Stimulated activated CD4-positive, alpha-beta T cell treated with anti-CD3 and anti-CD28 coated beads, Interleukin-2, amount 100 ng/mL, for 24 hours (primary cell): ENCODE data around the gene CDKL4.
A peak's percentile ranks its signal among the peaks of the same experiment; 100 is the strongest.
"Not testable (repeated sequence)": the region's sequence is repeated elsewhere in the genome, so short reads cannot be mapped to it uniquely, and the experiment has no call there.

Experiments
- DNase-seq, 2 donors: peaks; one replicate each; pipeline ENCODE4 v3.0.0-alpha.2; 2020

CDKL4 gene

GRCh38 chr2:39228413-39229209 lies 15.2 kb downstream of the CDKL4 start:
- no peak for DNase-seq

- peak; percentile 86 to 87 for DNase-seq
These were observed 15.9 kb downstream of the CDKL4 start for GRCh38 chr2:39227628-39228412.

- no peak for DNase-seq
These were observed 18.2 kb downstream of the CDKL4 start for GRCh38 chr2:39225567-39225966.

- DNase-seq, result no peak
These were observed 19.9 kb downstream of the CDKL4 start for GRCh38 chr2:39223909-39224308.

- DNase-seq, result no peak
These were observed 22.3 kb downstream of the CDKL4 start for GRCh38 chr2:39221459-39221858.

GRCh38 chr2:39220136-39220535 lies 23.6 kb downstream of the CDKL4 start:
- DNase-seq, result no peak

GRCh38 chr2:39218391-39218790 lies 25.4 kb downstream of the CDKL4 start:
- DNase-seq, result no peak

GRCh38 chr2:39217192-39217550 lies 26.6 kb downstream of the CDKL4 start:
- DNase-seq, result no peak

- DNase-seq, result peak; percentile 62 to 65
These were observed 27.2 kb downstream of the CDKL4 start for GRCh38 chr2:39216346-39217191.

- no peak for DNase-seq
These were observed 28.2 kb downstream of the CDKL4 start for GRCh38 chr2:39215545-39215944.

GRCh38 chr2:39213015-39213414 lies 30.8 kb downstream of the CDKL4 start:
- no peak for DNase-seq

GRCh38 chr2:39210846-39211245 lies 32.9 kb downstream of the CDKL4 start:
- no peak for DNase-seq

- no peak for DNase-seq
These were observed 40.4 kb downstream of the CDKL4 start for GRCh38 chr2:39203382-39203781.

- no peak for DNase-seq
These were observed 41.0 kb downstream of the CDKL4 start for GRCh38 chr2:39202639-39203369.

GRCh38 chr2:39197003-39197402 lies 46.8 kb downstream of the CDKL4 start:
- DNase-seq, result not testable (repeated sequence)

- DNase-seq, result no peak
These were observed 49.1 kb downstream of the CDKL4 start for GRCh38 chr2:39194686-39195085.

- no peak for DNase-seq
These were observed 54.7 kb downstream of the CDKL4 start for GRCh38 chr2:39188960-39189494.

GRCh38 chr2:39183673-39184072 lies 60.1 kb downstream of the CDKL4 start:
- no peak for DNase-seq

GRCh38 chr2:39181297-39181696 lies 62.5 kb downstream of the CDKL4 start:
- DNase-seq, result no peak

GRCh38 chr2:39179974-39180960 lies 63.5 kb downstream of the CDKL4 start:
- DNase-seq, result no peak

GRCh38 chr2:39178756-39179155 lies 65.0 kb downstream of the CDKL4 start:
- no peak for DNase-seq
